Left cardiac atrium (tissue), 4 donors: Measurements from ENCODE around the gene PROSER3. TPM values are rescaled to one million over a fixed set of nuclear protein-coding genes. Genes with fewer than 3 reads are reported as not detected.
"Not testable (repeated sequence)": the region's sequence is repeated elsewhere in the genome, so short reads cannot be mapped to it uniquely, and the experiment has no call there.

Experiments used
- ATAC-seq, 2 donors: fragments of 200-7000 bp; cut with Tn5 transposase; one replicate each; pipeline ENCODE4 v1.9.1; 2020; ENCODE audit warnings: mild to moderate bottlenecking in 2 of 2, moderate library complexity in 2 of 2
- DNase-seq: peaks from one replicate; pipeline ENCODE4 v3.0.0-alpha.2; 2020
- intact Hi-C, 2 donors: fragments of 100-400 bp; cut with DNase I; formaldehyde crosslinking; loops; one replicate each; pipeline versions ENCODE4 v1.14.1 to v1.15.1; 2022 to 2023
- total RNA-seq, 2 donors: library from RNA; stranded (reverse); fragmentation: NEBNext Ultra II Directional; extraction: Animal tissue kit (Norgen Biotek cat#: 25700); gene quantifications; one replicate each; pipeline ENCODE4 v1.2.1, GENCODE V29; 2021
- donor health status: DM: no; HTN: yes; CAD: no.
- donor health status: DM: no; HTN: yes; CAD: no; lungs with severe emphysema.
- donor health status: DM: yes; HTN: yes; CAD: no.
- donor health status: Dilated cardiomyopathy.

Gene PROSER3
- total RNA-seq, 2 donors from 2014 or later = 6.8 to 8.4 TPM

- DNase-seq (no peak), ATAC-seq (no peak)
- intact Hi-C loops = no loop called here
These were observed 6.7 kb downstream of the PROSER3 start for GRCh38 chr19:35764432-35765315.

GRCh38 chr19:35766571-35767104 lies 8.7 kb downstream of the PROSER3 start:
- DNase-seq (no peak), ATAC-seq (peak in 1 of 2 donors; percentile 21)

DNA sequence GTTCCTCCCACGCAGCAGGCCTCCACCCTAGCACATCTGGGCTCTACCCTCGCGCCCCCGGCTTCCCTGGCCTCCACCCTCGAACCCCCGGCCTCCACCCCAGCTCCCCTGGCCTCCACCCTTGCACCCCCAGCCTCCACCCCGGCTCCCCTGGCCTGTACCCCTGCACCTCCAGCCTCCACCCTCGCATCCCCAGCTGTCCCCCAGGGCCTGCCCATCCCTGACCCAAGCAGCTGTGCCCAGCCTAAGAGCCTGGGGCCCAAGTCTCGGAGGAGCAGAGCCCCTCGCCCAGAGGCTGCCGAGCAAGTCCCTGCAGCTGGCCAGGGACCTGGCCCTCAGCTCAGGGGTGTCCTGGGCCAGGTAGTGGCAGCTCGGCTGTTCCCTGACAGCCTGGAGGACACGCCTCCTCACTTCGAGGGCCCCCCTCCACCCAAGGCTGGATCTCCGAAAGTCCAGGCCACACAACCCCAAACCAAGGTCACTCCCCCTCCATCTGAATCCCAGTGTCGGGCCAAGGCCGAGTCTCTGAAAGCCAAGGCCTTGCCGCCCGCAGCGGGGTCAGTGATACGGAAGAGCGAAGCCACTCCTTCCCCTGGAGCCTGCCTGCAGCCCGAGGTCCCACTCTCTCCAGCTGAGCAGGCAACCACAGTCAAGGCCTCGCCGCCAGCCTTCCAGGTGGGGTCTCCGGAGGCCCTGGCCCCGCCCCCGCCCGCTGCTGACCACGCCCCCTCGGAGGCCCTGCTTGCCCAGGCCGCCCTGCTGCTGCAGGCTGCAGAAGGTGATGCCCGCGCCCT lies 9.5 kb downstream of the PROSER3 start:
- DNase-seq (no peak), ATAC-seq (peak in 1 of 2 donors; percentile 41)
- intact Hi-C loops = no loop called here

More at GRCh38 chr19:35766571-35767104, 8.7 kb downstream of the PROSER3 start:
- intact Hi-C loops = no loop called here

DNA sequence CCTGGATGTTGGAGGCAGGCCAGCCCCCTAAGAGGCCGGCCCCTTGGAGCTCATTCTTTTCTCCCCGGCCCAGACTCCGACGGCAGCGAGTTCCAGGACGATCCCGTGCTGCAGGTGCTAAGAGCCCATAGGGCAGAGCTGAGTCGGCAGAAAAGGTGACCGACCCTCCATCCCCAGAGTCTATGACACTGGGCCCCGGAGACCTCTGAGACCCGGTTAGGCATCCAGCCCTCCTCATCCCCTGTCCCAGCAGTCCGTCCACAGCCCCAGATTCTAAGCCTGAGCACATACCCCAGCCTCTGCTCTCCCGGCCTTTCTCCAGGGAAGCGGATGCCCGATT lies 10.1 kb downstream of the PROSER3 start:
- intact Hi-C loops = no loop called here
- ATAC-seq (no peak), DNase-seq (no peak)

- DNase-seq, ATAC-seq: not testable (repeated sequence)
- intact Hi-C loops = loop anchor here in 1 of 2 donors (10.0 kb wide), 1 partner anchor 162 kb away; the partner anchor contains the start of gene LRFN3
These were observed 14.4 kb downstream of the PROSER3 start for GRCh38 chr19:35772362-35772761.

GRCh38 chr19:35773020-35773806 lies 15.2 kb downstream of the PROSER3 start:
- ATAC-seq = no peak
- intact Hi-C loops = loop anchor here in 1 of 2 donors (10.0 kb wide), 1 partner anchor 162 kb away; the partner anchor contains the start of gene LRFN3
- no peak for DNase-seq

DNA sequence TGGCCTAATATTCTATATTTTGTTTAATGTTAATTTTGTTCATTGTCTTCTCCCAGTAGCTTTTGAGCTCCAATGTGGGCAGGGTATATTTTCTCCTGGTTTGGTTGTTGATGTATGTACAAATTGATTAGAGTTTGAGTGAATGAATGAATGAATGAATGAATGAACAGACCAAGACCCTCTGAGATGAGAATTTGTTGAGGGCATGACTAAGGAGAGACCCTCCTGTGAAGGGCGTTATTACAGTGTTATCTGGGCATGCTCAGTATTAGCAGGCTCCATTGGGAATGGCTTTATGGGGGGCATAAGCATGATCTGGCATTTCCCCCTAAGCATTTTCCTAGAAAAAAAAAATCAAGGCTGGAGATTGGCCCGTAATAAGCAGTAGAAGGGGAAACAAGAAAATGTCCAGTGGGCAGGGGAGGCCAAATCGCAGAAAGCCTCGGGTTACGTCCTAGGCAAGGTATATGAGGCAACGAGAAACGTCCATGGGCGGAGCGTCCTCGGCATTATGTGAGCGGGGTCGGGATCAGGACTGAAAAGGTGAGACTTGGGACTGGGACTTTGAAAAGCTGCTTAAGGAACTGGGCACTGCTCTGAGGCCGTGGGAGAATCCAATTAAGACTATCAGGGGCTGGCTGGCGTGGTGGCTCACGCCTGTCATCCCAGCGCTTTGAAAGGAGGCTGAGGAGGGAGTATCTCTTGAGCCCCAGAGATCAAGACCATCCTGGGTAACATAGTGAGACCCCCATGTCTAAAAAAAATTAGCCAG lies 16.5 kb downstream of the PROSER3 start:
- intact Hi-C loops = loop anchor here in 1 of 2 donors (10.0 kb wide), 1 partner anchor 160 kb away; the partner anchor contains the start of gene LRFN3
- ATAC-seq (no peak), DNase-seq (no peak)

DNA sequence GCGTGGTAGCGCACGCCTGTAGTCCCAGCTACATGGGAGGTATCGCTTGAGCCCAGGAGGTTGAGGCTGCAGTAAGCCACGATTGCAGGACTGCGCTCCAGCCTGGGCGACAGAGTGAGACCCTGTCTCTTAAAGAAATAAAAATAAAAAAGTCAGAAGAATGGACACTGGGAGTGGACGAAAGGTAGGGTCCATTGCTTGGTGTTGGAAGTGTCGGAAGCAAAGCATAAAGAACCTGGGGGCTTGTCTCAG lies 17.0 kb downstream of the PROSER3 start:
- DNase-seq (no peak), ATAC-seq (peak; percentile 2 to 4)
- intact Hi-C loops = loop anchor here in 1 of 2 donors (10.0 kb wide), 1 partner anchor 160 kb away; the partner anchor contains the start of gene LRFN3

- intact Hi-C loops = loop anchor here in 1 of 2 donors (10.0 kb wide), 1 partner anchor 159 kb away; the partner anchor contains the start of gene LRFN3
- peak; percentile 100 for DNase-seq
- ATAC-seq = peak; percentile 99 to 100
These were observed 17.5 kb downstream of the PROSER3 start, which contains the start of gene ARHGAP33 for GRCh38 chr19:35775298-35776101. TSS of gene ARHGAP33 (plus strand) at chr19:35775564. CDS start at chr19:35775659, 95 bp downstream.

DNA sequence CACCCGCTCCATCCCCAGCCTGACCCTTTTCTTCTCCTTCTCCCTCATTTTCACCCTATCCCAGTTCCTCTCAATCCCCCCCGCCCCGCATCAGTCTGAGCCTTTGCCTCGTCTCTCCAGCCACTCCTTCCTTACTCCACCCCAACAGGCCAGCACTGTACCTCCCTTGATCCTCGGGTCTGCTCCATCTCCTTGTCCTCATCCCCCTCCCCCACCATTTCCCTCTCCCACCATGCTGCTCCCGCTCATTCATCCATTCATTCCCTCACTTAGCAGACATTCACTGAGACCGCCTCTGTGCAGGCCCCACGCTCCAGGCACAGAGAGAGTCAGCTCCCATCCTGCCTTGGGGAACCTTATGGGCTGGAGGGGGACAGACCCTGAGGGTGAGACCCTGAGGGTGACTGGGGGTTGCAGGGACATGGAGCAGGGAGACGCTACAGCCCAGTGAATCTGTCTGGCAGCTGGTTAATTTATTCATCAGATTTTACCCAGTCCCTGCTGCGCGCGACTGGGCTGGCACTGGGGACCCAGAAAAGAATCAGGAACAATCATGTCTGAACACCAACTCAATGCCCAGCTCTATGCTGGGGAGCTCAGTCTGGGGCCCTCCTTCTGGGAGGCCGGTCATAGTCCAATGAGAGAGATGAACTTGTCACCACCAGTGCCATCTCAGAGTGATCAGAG lies 18.3 kb downstream of the PROSER3 start:
- ATAC-seq = no peak
- DNase-seq = no peak
- intact Hi-C loops = loop anchor here in 1 of 2 donors (10.0 kb wide), 1 partner anchor 159 kb away; the partner anchor contains the start of gene LRFN3

DNA sequence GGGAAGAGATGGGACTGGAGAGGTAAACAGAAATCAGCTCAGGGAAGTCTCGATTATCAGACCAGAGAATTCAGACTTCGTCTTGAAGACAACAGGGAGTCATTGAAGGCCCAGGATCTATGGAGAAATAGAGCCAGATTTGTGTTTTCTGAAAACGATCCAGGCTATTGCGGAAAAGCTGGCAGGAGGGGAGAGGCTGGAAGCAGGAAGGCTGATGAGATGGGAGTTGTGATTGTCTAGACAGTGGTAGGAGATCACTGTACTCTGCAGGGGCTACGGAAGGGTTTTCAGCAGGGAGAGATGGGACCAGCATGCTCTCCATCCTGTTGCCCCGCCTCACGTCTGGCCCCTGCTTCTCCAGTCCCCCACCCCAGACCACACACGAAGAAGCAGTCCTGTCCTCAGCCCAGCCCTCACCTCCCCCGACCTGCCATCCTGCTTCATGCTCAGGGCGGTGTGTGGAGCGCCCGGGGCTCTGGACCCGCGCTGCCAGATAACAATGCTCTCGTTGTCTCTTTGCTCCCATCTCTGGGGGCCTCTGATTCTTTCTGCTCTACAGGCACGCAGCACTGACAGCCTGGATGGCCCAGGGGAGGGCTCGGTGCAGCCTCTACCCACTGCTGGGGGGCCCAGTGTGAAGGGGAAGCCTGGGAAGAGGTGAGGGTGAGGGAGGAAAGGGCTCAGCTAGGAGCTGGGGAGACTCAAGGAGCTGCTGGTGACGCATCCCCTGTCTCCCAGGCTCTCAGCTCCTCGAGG lies 19.3 kb downstream of the PROSER3 start:
- DNase-seq (no peak), ATAC-seq (no peak)
- intact Hi-C loops = loop anchor here in 1 of 2 donors (10.0 kb wide), 1 partner anchor 158 kb away; the partner anchor contains the start of gene LRFN3

DNA sequence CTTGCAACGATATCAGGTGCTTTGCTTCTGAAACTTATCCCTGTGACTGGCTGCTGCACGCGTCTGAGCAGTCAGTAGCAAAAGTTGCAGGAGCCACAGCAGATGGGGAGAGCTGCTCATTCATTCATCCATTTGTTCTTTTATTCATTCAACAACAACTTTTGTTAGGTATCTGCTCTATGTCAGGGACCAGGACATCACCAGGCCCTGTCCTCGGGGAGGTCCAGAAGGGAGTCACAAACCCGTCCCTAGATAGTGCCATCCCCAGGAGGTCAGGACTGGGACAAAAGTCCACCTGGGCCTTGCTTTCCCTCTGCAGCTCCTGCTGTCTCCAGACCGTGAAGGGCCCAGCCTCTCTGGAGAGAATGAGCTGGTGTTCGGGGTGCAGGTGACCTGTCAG lies 20.0 kb downstream of the PROSER3 start:
- intact Hi-C loops = loop anchor here in 1 of 2 donors (10.0 kb wide), 1 partner anchor 157 kb away; the partner anchor contains the start of gene LRFN3
- DNase-seq = no peak

GRCh38 chr19:35779033-35779432 lies 21.1 kb downstream of the PROSER3 start:
- DNase-seq (no peak), ATAC-seq (no peak)
- intact Hi-C loops = loop anchor here in 1 of 2 donors (10.0 kb wide), 1 partner anchor 156 kb away; the partner anchor contains the start of gene LRFN3

More for the DNA sequence above, 20.0 kb downstream of the PROSER3 start:
- no peak for ATAC-seq

- ATAC-seq = no peak
- intact Hi-C loops = no loop called here
These were observed 22.1 kb downstream of the PROSER3 start for GRCh38 chr19:35780058-35780457.

GRCh38 chr19:35780717-35781116 lies 22.7 kb downstream of the PROSER3 start:
- no peak for ATAC-seq
- intact Hi-C loops = no loop called here
- DNase-seq = no peak

More at GRCh38 chr19:35780058-35780457, 22.1 kb downstream of the PROSER3 start:
- DNase-seq = no peak

DNA sequence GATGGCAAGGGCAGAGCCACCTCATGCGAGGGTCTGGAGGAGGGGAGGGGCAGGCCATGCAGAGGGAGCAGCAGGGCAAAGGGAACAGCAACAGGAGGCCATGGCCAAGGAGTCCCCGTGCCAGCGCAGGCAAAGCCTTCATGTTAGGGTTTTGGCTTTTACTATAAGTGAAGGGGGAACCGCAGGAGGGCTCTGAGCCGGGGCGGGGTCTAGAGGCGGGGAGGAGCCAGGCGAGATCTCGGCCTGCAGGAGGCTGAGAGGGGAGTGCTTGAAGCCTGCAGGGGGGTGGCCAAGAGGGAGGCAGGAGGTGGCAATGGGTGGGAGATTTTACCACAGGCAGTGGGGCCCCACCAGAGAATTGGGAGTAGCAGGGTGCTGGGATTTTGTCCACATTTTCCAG lies 23.7 kb downstream of the PROSER3 start:
- DNase-seq (no peak), ATAC-seq (no peak)
- intact Hi-C loops = no loop called here
